Lower leg skin (tissue), 4 donors: ENCODE measurements around the gene SVOPL. TPM values are rescaled to one million over a fixed set of nuclear protein-coding genes. Genes with fewer than 3 reads are reported as not detected.

ENCODE experiments used
- DNase-seq, 2 donors: peaks; one replicate each; pipeline ENCODE4 v3.0.0-alpha.2; 2019; ENCODE audit warnings: low spot score in 2 of 2
- H3K4me3 ChIP-seq: fragments of 200-600 bp; sonication (generic); 2 replicates; pipeline ENCODE4 v1.5.1; 2017; ENCODE audit warnings: mild to moderate bottlenecking, low read depth; ENCODE audit not compliant: poor library complexity, severe bottlenecking
- POLR2A ChIP-seq, 2 donors: fragments of 450-650 bp; IDR thresholded peaks; one replicate each; pipeline ENCODE4 v1.6.1; 2016 to 2017; ENCODE audit warnings: antibody characterized with exemption in 2 of 2, mild to moderate bottlenecking in 1 of 2, moderate library complexity in 1 of 2
- WGBS, 2 donors: methylation state at CpG; one replicate each; pipeline ENCODE4 v1.1.5; 2018; 5-methylcytosine and 5-hydroxymethylcytosine counted together
- intact Hi-C: fragments of 100-400 bp; cut with DNase I; formaldehyde crosslinking; loops from one replicate; pipeline ENCODE4 v1.15.0; 2023; ENCODE audit warnings: low total_unique reads
- total RNA-seq, 4 donors: library from RNA; depleted of rRNA; stranded (reverse); fragments of >200 nt; gene quantifications; one replicate each; pipeline ENCODE4 v1.1.0, GENCODE V29; 2016
- TF ChIP-seq, protein P1 (sequence below), 3 donors: fragments of 450-650 bp; IDR thresholded peaks; one replicate each; pipeline ENCODE4 v1.5.1; 2016; ENCODE audit warnings: antibody characterized with exemption in 3 of 3, mild to moderate bottlenecking in 3 of 3, moderate library complexity in 2 of 3

The SVOPL gene, protein sequence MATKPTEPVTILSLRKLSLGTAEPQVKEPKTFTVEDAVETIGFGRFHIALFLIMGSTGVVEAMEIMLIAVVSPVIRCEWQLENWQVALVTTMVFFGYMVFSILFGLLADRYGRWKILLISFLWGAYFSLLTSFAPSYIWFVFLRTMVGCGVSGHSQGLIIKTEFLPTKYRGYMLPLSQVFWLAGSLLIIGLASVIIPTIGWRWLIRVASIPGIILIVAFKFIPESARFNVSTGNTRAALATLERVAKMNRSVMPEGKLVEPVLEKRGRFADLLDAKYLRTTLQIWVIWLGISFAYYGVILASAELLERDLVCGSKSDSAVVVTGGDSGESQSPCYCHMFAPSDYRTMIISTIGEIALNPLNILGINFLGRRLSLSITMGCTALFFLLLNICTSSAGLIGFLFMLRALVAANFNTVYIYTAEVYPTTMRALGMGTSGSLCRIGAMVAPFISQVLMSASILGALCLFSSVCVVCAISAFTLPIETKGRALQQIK
- 1 to 10 TPM in 1 of 4 donors, under 1 TPM in 1, not detected in 2; 0.21 to 1.6 TPM for total RNA-seq

DNA sequence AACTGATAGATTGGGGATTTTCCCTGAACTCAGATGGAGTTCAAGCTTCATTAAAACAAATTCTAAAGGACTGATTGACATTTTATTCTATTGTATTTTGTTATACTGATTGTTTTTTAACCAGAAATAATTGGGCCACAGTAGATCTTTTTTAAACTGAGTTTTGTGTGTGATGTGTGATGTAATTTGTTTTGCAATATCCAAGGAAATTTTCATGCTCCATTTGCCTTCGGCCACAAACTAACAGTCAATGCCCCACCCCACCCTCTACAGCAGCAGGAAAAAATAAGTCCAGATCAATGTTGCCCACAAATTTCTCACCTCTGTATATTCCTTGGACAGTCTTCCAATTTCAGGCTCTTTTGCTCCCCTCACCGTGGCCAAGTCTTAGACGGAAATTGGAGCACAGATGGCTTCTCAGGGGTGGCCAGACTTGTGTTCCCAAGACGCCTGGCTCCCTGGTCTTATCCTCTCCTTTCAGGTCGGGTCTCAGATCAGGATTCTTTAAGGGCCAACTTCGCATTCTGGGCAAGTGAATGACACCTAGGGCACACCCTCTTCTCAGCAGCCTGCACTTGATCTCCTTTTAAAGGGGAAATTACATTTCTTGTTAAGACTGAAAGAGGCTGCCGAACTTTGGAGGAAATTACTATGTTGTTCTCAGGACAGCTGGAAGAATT lies at the start of gene SVOPL:
Gene SVOPL, minus strand, starts transcription at position 506 of the 680 bp plus-strand sequence. CDS start 22,317 bp downstream, outside the sequence.
- WGBS, 2 donors: 53 to 55% methylated on average over 7 of the region's 7 CpGs
- intact Hi-C loops: no loop called here
- TF ChIP-seq, protein P1, sequence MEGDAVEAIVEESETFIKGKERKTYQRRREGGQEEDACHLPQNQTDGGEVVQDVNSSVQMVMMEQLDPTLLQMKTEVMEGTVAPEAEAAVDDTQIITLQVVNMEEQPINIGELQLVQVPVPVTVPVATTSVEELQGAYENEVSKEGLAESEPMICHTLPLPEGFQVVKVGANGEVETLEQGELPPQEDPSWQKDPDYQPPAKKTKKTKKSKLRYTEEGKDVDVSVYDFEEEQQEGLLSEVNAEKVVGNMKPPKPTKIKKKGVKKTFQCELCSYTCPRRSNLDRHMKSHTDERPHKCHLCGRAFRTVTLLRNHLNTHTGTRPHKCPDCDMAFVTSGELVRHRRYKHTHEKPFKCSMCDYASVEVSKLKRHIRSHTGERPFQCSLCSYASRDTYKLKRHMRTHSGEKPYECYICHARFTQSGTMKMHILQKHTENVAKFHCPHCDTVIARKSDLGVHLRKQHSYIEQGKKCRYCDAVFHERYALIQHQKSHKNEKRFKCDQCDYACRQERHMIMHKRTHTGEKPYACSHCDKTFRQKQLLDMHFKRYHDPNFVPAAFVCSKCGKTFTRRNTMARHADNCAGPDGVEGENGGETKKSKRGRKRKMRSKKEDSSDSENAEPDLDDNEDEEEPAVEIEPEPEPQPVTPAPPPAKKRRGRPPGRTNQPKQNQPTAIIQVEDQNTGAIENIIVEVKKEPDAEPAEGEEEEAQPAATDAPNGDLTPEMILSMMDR (IDR thresholded peaks at IDR 0.05): no peak
- peak in 1 of 2 donors; percentile 46 for DNase-seq
- no peak within 1 kb of the TSS for H3K4me3 ChIP-seq

DNA sequence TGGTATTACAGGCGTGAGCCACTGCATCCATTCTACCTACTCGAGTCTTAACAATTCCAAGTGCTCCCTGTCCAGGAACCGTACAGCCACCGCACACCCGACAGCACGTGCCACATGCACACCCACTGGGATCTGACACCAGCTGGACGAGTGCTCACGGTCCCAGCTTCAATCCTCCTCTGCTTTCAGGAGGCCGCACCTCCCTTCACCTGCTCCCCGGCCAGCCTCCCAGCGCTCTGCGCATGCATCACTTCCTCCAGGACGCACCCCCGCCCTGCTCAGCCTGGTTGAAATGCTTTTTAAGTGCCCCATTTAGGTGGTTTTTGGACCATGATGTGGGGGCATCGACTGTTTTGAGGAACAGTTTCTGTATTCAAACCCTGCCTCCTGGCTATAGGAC lies 49.3 kb upstream of the SVOPL start:
- TF ChIP-seq, protein P1 (IDR thresholded peaks at IDR 0.05): no peak
- TF ChIP-seq POLR2A (IDR thresholded peaks at IDR 0.05): no peak
- no peak for DNase-seq
- intact Hi-C loops: no loop called here
- no peak overlapping the region for H3K4me3 ChIP-seq
- 94% methylated on average over 15 of the region's 15 CpGs for WGBS, 2 donors

DNA sequence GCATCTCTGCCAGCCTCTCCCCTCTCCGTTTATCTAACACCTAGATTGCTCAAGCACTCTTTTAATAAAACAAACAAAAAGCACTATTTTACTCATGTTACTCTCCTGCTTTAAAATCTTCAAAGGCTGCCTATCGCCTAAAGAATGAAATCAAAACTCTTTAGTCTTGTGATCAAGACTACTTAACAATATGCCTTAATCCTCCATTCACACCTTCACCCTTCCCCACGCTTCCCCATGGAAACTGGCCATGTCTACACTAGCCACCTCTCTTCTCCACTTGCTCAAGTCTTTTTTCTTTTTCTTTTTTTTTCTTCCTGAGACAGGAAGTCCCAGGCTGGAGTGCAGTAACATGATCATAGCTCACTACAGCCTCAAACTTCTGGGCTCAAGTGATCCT lies 48.8 kb upstream of the SVOPL start:
- intact Hi-C loops: no loop called here
- TF ChIP-seq, protein P1 (IDR thresholded peaks at IDR 0.05): no peak
- no peak for TF ChIP-seq POLR2A (IDR thresholded peaks at IDR 0.05)
- 70 to 73% methylated on average over 3 of the region's 3 CpGs for WGBS, 2 donors
- DNase-seq: no peak
- no peak overlapping the region for H3K4me3 ChIP-seq

DNA sequence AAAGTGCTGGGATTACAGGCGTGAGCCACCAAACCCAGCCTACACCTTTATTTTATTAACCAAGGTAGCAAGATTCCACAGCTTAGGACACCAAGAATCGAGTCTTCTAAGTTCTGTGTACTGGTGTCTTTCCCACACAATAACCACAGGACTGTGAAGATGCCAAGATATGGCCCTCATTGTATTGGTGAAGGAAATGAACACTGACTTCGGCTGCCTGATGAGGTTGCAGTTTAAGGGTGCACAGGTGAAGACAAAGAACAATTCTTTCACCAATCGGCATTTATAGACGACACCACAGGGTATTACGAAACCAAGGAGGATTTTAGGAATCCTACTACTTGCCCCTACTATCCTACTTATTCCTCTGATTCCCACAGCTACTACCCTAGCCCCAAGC lies 47.5 kb upstream of the SVOPL start:
- no peak for TF ChIP-seq POLR2A (IDR thresholded peaks at IDR 0.05)
- TF ChIP-seq, protein P1 (IDR thresholded peaks at IDR 0.05): no peak
- WGBS, 2 donors: 73 to 81% methylated on average over 6 of the region's 6 CpGs
- intact Hi-C loops: no loop called here

DNA sequence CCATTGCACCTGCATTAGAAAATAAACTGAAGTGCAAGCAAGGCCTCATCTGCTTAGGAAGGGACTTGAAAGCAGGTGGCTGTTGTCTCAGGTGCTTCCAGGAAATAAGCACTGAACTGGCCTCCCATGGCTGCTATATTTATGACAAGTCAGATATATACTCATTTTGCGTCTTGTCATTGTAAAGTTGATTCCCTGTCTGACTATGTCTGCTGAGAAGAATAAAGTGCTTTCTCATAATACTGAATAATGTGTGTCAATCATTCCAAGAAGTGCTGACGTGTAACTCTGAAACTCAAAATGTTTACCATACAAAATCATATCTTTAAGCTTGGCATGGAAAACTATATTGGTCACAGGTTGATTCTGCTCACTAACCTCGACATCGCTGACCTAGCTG lies 44.9 kb upstream of the SVOPL start:
- DNase-seq: no peak
- 72 to 81% methylated on average over 4 of the region's 4 CpGs for WGBS, 2 donors
- intact Hi-C loops: no loop called here
- no peak overlapping the region for H3K4me3 ChIP-seq
- TF ChIP-seq POLR2A (IDR thresholded peaks at IDR 0.05): no peak
- TF ChIP-seq, protein P1 (IDR thresholded peaks at IDR 0.05): no peak

More for the DNA sequence above, 47.5 kb upstream of the SVOPL start:
- no peak for DNase-seq
- no peak overlapping the region for H3K4me3 ChIP-seq
